ENCODE results near the gene DAGLA.

DNA sequence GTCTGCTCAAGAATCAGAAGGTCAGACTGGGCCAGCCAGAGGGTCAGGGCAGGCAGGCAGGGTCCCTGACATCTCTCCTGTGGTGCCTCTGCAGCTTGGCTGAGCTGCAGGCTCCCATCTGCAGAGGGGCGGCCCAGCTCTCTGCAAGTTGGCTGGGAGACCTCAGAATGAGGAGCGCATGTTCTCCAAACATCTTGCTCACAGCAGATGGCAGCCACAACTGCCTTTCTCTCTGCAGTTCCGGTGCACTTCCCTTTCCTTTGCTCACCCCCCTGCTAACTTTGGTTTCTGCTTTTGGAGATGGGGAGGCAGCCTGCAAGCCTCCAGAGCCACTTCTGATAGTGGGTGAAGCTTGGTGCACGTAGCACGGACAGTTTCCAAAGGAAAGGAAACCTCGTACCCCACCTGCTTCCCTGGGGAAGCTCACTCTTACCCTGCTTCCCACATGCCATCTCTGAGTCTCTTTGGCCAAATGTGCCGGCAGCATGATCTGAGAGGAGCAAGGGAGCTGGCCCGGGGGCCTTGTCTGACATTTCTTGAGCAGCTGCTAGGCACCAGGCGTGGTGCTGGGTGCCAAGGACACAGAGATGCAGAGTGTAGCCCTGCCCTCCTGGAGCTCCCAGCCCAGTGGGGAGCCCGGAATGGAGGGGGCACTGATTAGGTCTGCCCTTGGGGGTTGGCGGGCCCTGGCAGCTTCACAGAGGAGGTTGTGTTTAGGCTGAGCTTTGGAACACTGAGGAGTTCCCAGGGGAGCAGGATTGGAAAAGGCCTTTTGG lies 18.2 kb downstream of the DAGLA start:
- TF ChIP-seq, protein P1, sequence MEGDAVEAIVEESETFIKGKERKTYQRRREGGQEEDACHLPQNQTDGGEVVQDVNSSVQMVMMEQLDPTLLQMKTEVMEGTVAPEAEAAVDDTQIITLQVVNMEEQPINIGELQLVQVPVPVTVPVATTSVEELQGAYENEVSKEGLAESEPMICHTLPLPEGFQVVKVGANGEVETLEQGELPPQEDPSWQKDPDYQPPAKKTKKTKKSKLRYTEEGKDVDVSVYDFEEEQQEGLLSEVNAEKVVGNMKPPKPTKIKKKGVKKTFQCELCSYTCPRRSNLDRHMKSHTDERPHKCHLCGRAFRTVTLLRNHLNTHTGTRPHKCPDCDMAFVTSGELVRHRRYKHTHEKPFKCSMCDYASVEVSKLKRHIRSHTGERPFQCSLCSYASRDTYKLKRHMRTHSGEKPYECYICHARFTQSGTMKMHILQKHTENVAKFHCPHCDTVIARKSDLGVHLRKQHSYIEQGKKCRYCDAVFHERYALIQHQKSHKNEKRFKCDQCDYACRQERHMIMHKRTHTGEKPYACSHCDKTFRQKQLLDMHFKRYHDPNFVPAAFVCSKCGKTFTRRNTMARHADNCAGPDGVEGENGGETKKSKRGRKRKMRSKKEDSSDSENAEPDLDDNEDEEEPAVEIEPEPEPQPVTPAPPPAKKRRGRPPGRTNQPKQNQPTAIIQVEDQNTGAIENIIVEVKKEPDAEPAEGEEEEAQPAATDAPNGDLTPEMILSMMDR (IDR thresholded peaks at IDR 0.05): no peak
- no peak for TF ChIP-seq POLR2A (IDR thresholded peaks at IDR 0.05)
